IPS DF 19.7 (cell line): ENCODE results near the gene CDH13.

Source experiments
- DNase-seq: peaks from one replicate; pipeline ENCODE4 v3.0.0-alpha.2; 2013; ENCODE audit warnings: low read depth, low spot score

The CDH13 gene

GRCh38 chr16:83660282-83660681 is 1033.5 kb downstream of the CDH13 start:
- no peak for DNase-seq

GRCh38 chr16:83661656-83662055 is 1034.9 kb downstream of the CDH13 start:
- no peak for DNase-seq

DNA sequence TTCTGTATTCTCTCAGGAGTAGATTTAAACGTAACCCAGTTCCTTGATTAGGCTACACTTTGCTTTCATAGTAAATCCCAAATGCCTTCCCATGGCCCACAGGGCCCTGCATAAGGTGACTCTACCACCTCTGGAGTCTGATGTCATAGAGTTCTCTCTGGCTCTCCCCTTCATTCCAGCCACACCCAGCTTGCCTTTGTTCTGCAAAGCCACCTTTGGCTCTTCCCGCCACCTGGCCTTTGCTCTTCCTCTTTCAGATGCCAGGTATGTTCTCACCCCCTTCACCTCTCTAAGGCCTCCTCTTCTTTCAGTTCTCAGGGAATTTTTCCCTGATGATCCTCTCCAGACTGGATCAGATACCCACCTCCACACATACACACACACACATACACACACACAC is 1039.7 kb downstream of the CDH13 start:
- DNase-seq, result no peak

- DNase-seq, result no peak
Measured at GRCh38 chr16:83669456-83669855, 1042.7 kb downstream of the CDH13 start.

DNA sequence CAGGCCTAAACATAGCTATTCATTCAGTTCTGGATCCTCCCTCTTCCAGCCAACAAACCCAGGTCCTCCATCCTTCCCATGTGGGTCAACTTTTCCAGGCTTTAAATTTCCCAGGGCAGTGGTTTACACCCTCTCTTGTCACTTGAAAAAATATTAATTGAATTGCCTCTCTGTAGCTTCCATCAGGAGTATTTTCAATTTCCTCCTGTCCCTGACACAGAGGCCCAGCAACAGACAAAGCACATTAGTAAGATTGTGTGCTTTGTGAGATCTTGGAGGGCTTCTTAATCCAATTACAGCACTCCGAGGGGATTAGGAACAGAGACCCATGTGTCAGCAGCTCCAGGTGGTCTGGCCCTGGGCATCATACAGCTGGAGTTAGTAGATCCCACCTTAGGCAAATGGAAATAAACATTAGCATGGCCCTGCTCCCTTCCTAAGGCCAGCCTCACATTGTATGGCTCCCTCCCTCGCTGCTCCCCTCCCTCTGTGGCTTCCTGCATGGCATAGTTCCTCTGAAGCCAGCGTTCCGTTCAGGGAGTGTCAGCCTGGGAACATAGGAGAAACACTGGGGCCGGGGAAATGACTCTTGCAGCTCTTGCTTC is 1048.3 kb downstream of the CDH13 start:
- no peak for DNase-seq

GRCh38 chr16:83676086-83676485 is 1049.3 kb downstream of the CDH13 start:
- no peak for DNase-seq

GRCh38 chr16:83680980-83681379 is 1054.2 kb downstream of the CDH13 start:
- DNase-seq, result no peak

GRCh38 chr16:83681381-83681956 is 1054.7 kb downstream of the CDH13 start:
- DNase-seq, result no peak

DNA sequence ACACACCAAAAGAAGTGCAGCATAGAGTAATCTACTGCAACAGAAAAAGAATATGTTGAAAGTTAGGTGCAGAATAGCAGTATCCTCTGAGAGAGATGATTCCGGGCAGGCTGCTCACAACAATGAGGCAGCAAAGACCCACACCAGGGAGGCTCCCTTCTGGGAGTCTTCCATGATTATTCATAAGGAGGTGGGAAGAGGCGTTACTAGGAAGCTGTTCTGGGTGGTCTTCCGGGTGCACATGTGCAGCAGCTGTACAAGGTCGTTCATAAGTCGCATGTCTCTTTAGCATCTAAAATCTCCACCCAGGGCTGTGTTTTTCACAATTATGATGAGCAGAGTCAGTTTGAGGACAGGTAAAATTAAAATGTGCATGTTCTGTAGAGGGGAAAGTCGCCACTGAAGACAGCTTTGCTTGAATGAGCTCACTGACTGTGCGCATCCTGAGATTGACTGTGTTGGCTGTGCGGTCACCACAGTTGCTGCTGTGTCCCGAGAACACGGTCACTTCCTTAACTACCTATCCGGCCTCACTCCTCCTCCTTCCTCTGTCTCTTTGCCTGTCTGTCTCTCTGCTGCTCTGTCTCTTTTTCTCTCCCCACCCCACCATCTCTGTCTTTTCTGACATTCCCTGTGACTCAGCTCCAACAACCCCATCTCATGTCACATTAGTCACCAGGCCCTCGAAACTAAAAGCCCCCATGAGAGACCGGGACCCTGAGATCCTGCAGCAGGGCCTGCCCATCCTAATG is 1055.5 kb downstream of the CDH13 start:
- DNase-seq, result no peak

DNA sequence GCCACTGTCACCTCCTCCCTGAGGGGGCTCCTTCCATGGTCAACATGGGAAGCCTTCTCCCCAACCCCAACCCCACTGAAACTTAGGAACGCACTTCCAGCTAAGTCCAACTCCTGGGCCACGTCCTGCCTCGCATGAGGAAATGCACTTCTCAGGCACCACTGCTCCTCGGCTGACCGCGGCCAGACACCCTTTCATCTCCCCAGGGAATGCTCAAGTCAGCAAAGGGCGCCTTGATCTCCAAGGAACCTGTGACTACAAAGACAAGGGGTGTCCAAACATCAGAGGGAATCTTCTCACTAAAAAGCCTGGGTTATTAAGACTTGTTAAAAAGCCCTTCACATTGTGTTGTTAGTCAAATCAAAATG is 1056.1 kb downstream of the CDH13 start:
- DNase-seq, result no peak

GRCh38 chr16:83685615-83686165 is 1058.9 kb downstream of the CDH13 start:
- no peak for DNase-seq

- no peak for DNase-seq
Measured at GRCh38 chr16:83686726-83687125, 1060.0 kb downstream of the CDH13 start.

GRCh38 chr16:83689385-83689831 is 1062.6 kb downstream of the CDH13 start:
- DNase-seq, result no peak

DNA sequence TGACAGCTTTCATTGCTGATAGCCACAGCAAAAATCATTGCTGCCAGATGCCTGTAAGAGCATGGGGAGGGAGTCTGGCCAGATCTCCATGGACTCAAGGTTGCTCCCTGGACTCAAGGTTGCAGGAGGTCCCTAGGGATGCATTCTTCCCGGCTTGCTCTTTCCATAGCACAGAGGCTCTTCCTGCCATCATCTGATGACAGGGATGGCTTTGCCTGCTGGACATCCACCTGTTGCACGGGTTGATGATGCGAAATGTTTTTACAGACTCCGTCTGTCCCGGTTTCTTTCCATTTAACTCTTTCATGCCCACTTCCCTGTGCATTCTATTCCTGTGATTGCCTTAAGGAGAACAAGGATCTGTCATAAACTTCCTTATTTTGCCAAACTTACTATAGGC is 1065.5 kb downstream of the CDH13 start:
- no peak for DNase-seq

DNA sequence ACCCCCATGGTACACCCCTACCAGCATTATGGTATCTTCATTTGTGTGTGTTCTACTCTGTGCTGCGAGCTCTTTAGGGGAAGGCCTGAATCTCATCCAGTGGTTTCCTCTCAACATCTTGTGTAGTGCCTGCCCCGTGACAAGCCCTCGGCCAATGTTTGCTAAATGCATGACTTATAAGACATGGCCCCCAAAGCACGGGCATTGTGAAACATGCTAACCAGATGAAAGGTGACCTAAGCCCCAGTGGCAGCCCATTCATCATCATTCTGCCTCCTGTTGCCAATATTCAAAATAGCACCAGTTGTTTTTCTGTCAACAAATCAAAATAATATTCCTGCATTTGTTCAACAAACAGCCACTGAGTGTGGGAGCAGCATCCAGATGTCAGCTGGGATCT is 1072.2 kb downstream of the CDH13 start:
- DNase-seq, result no peak

DNA sequence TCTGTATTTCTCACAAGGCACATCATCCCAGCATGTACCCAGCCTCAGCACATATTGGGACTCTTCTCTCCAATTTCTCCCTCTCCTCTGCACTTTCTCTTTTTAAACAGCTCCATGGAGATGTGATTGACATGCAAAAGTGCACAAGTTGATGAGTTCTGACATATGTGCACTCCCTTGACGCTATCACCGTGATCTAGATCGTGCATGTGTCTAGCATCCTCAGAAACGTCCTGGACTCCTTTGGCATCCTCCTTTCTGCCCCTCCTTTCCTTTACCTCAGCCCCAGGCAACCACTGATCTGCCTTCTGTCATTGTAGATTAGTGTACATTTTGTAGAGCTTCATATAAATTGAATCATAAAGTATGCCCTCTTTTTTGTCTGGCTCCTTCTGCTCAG is 1073.0 kb downstream of the CDH13 start:
- DNase-seq, result no peak

- no peak for DNase-seq
Measured at GRCh38 chr16:83700918-83701317, 1074.1 kb downstream of the CDH13 start.

- DNase-seq, result no peak
Measured at GRCh38 chr16:83701494-83701893, 1074.7 kb downstream of the CDH13 start.

DNA sequence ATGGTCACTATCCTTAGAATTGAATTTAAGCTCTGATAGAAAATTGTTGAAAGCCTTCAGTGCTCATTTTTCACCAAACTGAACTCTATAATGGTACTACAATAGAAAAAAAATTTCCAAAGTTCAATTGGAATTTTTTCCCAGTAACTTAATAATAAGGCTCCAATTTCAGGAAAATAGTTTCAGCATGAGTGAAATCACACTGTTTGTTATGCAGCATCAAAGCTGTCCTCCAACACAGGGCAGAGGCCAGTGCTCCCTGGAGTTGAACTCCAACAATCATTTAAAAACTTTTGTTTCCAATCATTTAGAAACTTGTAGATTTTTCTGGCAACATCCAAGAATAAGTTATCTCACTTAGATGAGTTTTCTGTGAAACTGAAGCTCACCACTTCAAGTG is 1077.9 kb downstream of the CDH13 start:
- DNase-seq, result no peak

DNA sequence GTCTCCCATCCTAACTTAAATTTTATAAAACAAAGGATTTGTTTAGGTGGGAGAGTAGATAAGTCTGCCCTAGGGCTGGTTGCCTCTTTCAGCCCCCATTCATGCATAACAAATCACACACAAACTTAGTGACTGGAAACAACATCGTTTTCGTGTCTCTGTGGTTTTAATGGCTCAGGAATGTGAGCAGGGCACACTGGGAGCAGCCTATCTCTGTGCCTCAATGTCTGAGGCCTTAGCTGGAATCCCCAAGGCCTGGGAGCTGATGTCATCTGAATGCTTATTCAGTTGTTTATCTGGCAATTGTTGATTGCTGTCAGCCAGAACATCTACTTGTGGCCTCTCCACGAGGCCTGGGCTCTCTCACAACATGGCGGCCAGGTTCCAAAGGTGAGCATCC is 1079.1 kb downstream of the CDH13 start:
- no peak for DNase-seq

- DNase-seq, result no peak
Measured at GRCh38 chr16:83706394-83706793, 1079.6 kb downstream of the CDH13 start.

DNA sequence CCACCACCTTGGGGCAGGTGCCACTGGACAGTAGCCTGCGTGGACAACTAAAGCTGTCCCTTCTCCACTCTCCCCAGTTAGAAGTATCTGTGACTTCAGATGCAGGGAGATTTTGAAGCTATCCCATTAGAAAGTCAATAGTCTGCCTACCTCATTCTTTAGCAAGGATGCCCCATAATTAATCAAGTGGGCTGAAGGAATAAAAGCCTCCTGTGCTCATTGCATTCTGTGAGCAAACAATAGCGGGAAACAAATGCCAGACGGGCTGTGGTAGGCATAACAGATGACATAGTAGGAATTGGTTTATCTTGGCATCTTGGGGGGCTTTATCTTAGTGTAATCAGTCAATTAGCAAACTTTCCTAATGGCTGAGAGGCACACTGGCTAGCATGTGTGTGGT is 1084.3 kb downstream of the CDH13 start:
- DNase-seq, result no peak

- DNase-seq, result no peak
Measured at GRCh38 chr16:83713597-83713996, 1086.8 kb downstream of the CDH13 start.
